Measurements from ENCODE around the gene PRUNE1. TPM values are rescaled to one million over a fixed set of nuclear protein-coding genes. Genes with fewer than 3 reads are reported as not detected.

PRUNE1 gene
- total and polyA plus RNA-seq, 2 experiments from 2014 or later = 21.6 to 26.5 TPM

DNA sequence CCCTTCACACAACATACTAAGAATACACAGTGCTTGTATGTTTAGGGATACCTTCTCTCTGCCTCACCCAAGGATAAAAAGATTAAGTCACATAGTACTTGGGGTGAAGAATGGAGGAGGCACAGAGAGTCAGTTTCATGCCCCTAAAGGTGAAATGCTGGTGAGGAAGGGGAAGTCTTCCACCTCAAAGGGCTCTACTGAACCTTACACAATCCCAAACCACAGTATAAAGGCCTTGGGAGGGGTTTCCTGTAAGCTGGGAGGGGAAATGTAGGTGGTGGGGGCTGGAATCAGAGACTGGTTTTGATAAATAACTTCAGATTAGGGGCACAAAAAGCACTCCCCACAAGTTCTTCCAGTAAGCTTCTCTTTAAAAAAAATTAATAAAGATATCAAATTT lies 5.1 kb upstream of the PRUNE1 start:
- Histone ChIP-seq H2AFZ (no peak overlapping the region), H3K4me2 (peak overlapping the region; percentile 87), H3K79me2 (peaks cover 35% of the 10 kb centered on the region), H3K27me3 (no peaks in the 10 kb centered on the region), H3K4me1 (ENCODE audit: insufficient read depth) (peaks cover 42% of the 10 kb centered on the region), H3K4me3 (no peak overlapping the region), H3K9me3 (ENCODE audit: low read depth) (no peaks in the 10 kb centered on the region), H3K27ac (peak overlapping the region; percentile 35), H3K9me2 (replicated peaks; ENCODE audit: insufficient read depth) (no peaks in the 10 kb centered on the region), H4K20me1 (ENCODE audit: insufficient read depth, poor library complexity, severe bottlenecking) (no peaks in the 10 kb centered on the region), H3K36me3 (replicated peaks; ENCODE audit: insufficient read depth, low read depth) (no peaks in the 10 kb centered on the region)
- no peak for DNase-seq (ENCODE audit: low spot score)
- TF ChIP-seq EZH2 (IDR thresholded peaks at IDR 0.05; ENCODE audit: borderline replicate concordance) (no peak), EZH2phosphoT487 (IDR thresholded peaks at IDR 0.05; ENCODE audit: low read depth, severe bottlenecking, unreplicated experiment) (no peak), CTCF (IDR thresholded peaks at IDR 0.05; ENCODE audit: poor library complexity) (no peak)

DNA sequence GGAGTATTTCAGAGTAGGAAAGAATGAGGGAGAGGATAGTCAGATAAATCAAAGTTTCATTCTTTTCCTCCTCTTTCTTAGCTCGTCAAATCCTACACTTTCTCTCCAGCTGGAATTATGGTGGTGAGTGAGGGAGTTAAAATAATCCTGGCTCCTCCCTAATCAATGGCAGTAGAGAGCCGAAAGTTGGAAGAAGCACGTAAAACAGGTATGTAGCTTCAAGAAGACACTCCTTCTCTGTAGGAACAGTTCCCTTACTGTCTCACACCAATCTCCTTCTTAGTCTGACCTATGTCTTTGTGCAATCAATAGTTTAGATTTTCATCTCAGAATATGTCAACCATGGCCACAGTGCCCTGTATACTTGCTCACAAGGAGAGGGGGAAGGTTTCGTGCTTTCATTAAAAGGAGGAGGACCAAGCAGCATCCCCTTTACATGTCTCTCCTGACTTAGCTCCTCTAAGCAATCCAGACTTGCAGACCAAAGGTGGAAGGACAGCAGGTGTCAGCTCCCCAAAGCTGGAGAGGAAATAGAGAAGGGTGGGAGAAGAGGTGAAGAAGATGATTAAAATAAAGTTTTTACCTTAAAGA lies 2.4 kb upstream of the PRUNE1 start:
- WGBS (ENCODE audit: low lambda C conversion rate, missing lambda C conversion rate) = 28% methylated on average over 4 of the region's 4 CpGs
- Histone ChIP-seq H3K4me2 (peak overlapping the region; percentile 87), H3K27me3 (no peaks in the 10 kb centered on the region), H3K9me2 (replicated peaks; ENCODE audit: insufficient read depth) (no peaks in the 10 kb centered on the region), H3K36me3 (replicated peaks; ENCODE audit: insufficient read depth, low read depth) (no peaks in the 10 kb centered on the region), H3K27ac (peak overlapping the region; percentile 80), H3K9me3 (ENCODE audit: low read depth) (no peaks in the 10 kb centered on the region), H3K4me1 (ENCODE audit: insufficient read depth) (peaks cover 52% of the 10 kb centered on the region), H2AFZ (peak overlapping the region; percentile 30), H3K79me2 (peaks cover 57% of the 10 kb centered on the region), H3K4me3 (peak overlapping the region; percentile 18), H4K20me1 (ENCODE audit: insufficient read depth, poor library complexity, severe bottlenecking) (no peaks in the 10 kb centered on the region)
- no peak for TF ChIP-seq CTCF (IDR thresholded peaks at IDR 0.05; ENCODE audit: poor library complexity)
- DNase-seq (ENCODE audit: low spot score) = no peak

DNA sequence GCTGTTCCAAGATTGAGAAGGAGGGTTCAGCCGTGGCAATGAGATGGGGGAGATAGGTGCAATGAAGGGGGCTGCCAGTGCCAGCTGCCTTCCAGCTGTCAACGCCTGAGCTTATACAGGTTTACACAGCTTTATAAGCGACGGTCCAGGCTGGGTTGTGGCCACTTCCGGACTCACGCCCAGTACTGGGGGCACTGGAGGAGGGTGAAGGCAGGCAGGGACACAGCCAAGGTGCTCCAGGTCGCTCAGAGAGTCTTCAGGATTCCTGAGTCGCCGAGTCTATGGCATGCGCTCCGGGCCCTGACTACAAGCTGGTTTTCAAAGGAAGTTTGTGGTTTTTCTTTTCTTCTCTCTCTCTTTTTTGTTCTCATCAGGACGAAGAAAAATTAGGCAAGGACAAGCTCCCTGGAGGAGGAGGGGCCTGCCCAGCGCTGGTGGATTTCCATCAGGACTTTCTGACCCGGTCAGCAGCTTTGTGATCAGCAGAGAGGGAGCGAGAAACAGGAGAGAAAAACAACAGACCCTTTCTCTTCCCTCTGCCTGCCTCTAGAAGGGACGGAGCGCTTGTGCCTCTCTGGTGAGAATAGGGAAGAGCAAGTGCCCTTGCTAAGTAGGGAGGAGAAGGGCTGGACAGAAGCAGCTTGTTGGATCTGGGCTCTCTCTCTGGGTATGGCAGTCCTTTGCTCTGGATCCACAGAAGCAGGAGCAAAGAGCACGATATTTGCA lies 1.8 kb upstream of the PRUNE1 start, which contains the start of gene MINDY1:
TSS of gene MINDY1 (minus strand) at position 576 of the 726 bp plus-strand sequence. CDS start 4,285 bp downstream, outside the sequence.
- no peaks in the 10 kb centered on the region for H4K20me1 ChIP-seq (ENCODE audit: insufficient read depth, poor library complexity, severe bottlenecking)
- peak within 1 kb of the TSS; percentile 87 for H3K4me2 ChIP-seq
- peaks cover 53% of the 10 kb centered on the region for H3K4me1 ChIP-seq (ENCODE audit: insufficient read depth)
- DNase-seq (ENCODE audit: low spot score) = peak; percentile 89
- H3K36me3 ChIP-seq (replicated peaks; ENCODE audit: insufficient read depth, low read depth) = no peaks in the 10 kb centered on the region
- peak within 1 kb of the TSS; percentile 30 for H2AFZ ChIP-seq
- no peak for TF ChIP-seq EZH2 (IDR thresholded peaks at IDR 0.05; ENCODE audit: borderline replicate concordance)
- peak; percentile 44 for TF ChIP-seq CTCF (IDR thresholded peaks at IDR 0.05; ENCODE audit: poor library complexity)
- no peaks in the 10 kb centered on the region for H3K27me3 ChIP-seq
- WGBS (ENCODE audit: low lambda C conversion rate, missing lambda C conversion rate) = 4% methylated on average over 18 of the region's 18 CpGs
- no peaks in the 10 kb centered on the region for H3K9me3 ChIP-seq (ENCODE audit: low read depth)
- peak within 1 kb of the TSS; percentile 80 for H3K27ac ChIP-seq
- H3K9me2 ChIP-seq (replicated peaks; ENCODE audit: insufficient read depth) = no peaks in the 10 kb centered on the region
- H3K4me3 ChIP-seq = peak within 1 kb of the TSS; percentile 18
- peaks cover 64% of the 10 kb centered on the region for H3K79me2 ChIP-seq
